KBM-7 (cell line): ENCODE measurements around the gene CASP8.
"Not testable (repeated sequence)": the region's sequence is repeated elsewhere in the genome, so short reads cannot be mapped to it uniquely, and the experiment has no call there.

Experiments used
- DNase-seq: peaks from one replicate; pipeline ENCODE4 v3.0.0-alpha.2; 2015
- in situ Hi-C: fragments of 300-500 bp; cut with MboI; formaldehyde crosslinking; loops from 2 replicates; pipeline ENCODE4 v1.14.3; 2020; ENCODE audit warnings: low sequenced_read_pairs, low pct_unique_long_range_greater_than_20kb, mixed read lengths

The CASP8 gene

DNA sequence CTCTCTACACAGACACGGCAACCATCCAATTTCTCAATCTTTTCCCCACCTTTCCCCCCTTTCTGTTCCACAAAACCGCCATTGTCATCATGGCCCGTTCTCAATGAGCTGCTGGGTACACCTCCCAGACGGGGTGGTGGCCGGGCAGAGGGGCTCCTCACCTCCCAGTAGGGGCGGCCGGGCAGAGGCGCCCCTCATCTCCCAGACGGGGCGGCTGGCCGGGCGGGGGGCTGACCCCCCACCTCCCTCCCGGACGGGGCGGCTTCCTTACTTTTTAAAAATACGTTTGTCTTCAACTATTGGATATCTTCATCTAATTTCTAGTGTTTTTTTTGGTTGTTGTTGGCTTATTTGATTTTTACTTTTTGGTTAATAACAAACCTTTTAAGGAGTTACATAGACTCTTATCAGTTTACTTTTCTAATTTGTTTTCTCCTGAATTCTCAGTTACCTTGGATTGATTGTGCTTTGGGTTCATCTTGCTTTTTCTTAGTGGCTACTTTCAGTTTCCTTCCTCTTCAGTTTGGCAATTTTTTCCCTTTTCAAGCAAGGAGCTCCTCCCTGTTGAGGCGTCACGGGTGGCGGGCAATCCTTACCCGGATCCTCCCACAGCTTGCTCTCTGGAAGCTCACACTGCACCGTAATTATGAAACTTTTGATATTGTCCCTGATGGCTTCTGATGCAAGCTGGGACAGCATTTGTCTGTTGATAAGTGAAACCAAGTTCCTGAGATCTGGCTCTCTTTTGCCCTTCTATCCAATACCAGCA, 21.0 kb upstream of the CASP8 start:
- peak; percentile 58 for DNase-seq
- in situ Hi-C loops: not testable (repeated sequence)

DNA sequence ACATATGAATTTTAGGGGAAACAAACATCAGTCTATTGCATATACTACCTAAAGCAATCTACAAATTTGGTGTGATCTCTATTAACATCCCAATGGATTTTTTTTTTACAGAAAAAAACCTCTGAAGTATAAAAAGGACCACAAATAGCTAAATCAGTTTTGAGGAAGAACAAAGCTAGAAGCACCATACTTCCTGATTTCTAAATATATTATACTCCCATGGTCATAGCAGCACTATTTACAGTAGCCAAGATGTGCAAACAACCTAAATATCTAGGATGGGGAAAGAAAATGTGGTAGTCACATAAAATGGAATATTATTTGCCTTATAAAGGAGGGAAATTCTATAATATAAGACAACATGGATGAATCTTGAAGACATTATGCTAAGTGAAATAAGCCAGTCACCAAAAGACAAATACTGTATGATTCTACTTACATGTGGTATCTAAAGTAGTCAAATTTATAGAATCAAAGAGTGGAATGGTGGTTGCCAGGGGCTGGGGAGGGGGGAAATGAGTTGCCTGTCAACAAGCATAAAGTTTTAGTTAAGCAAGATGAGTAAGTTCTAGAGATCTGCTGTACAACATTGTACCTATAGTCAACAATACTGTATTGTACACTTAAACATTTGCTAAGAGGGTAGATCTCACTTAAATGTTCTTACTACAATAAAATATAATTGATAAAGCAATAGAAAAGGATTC, 17.6 kb upstream of the CASP8 start:
- DNase-seq: no peak
- in situ Hi-C loops: no loop called here

DNA sequence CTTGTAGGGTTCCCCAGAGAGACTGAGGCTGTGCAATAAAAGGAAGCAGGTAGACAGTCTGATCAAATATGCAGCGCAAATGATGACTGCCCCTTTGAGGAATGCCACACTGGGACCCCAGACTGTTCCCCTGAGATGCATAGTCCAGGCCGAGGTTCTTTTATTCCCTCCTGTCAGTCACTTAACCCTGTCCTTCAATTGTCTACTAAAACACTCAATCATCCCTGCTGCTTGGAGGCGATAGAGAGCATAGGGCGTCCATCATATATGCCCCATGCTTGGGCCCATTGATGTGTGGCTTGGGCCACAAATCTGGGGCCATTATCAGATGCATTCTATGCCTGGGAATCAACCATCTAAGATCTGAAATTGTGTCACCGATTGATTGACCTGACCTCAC, 15.5 kb upstream of the CASP8 start:
- in situ Hi-C loops: no loop called here
- no peak for DNase-seq

DNA sequence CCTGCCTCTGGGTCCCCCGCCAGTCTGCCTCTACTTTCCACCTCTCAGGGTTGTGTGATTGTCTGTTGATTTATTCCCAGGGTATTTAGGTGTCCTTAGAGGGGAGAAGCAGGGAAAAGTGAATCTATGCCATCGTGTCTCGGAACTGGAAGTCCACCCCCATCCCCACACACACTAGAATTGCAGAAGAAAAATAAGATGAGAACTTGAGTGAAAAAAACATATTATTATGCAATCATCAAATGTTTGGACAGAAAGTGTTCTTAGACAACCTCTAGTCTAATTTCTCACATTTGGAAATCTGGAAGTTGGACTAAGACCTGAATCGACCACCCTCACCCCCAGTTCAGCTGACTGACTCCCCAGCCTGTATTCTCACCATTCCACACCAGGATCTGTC, 14.1 kb upstream of the CASP8 start:
- in situ Hi-C loops: no loop called here
- DNase-seq: no peak

DNA sequence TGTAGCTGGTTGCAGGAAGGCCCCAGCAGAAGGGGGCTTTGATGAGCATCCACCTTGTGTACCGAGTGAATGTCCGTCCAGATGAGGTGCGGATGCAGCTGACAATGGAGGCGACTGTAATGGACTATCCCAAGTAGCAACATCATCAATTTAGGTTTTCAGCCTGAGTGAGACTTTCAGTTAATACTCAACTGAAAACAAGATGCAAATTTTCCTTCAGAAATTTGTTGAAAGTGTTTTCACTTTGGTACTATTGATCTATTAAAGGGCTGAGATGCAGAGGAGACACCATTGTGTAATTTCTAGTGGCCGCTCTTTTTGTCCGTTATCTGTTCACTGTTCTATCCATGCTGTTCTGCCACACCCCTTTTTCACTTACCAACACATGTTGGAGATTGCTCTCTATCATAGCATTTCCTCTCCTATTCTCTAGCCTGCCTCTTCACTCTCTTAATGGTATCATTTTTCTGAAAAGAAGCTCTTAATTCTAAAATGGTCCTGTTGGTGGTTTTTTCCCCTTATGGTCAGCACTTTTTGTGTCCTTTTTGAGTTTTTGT, 12.0 kb upstream of the CASP8 start:
- no peak for DNase-seq
- in situ Hi-C loops: no loop called here

DNA sequence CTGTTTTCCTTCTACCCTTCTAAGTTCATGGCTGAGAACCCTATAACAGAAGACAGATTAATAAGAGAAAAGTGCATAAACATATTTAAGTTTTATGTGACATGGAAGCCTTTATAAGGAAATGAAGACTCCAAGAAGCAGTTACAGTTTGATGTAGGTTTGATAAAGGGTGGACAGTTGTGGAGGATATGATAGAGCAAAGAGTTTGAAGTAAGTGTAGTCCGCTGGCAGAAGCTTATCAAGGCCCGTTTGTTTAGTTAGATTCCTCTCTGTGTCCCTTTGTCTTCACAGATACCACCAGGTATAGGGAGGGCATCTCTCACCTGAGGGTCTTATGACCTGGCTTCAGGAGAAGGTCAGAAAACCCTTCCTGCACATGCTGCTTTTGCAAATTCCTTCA, 10.4 kb upstream of the CASP8 start:
- in situ Hi-C loops: loop anchor here (25.0 kb wide), 1 partner anchor 112 kb away; the partner anchor contains the start of gene FLACC1
- no peak for DNase-seq

DNA sequence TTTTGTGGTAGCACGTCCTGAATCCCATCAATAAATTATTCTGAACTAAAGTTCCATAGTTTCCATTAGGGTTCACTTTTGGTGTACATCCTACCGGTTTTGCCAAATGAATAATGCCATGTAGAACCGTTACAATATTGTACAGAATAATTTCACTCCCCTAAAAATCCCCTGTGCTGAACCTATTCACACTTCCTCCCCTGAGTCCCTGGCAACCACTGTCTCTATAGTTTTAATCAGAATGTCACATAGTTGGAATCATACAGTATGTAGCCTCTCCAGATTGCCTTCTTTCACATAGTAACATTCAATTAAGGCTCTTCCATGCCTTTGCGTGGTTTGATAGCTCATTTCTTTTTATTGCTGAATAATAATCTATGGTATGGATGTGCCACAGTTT, 9.6 kb upstream of the CASP8 start:
- no peak for DNase-seq
- in situ Hi-C loops: loop anchor here (25.0 kb wide), 1 partner anchor 112 kb away; the partner anchor contains the start of gene FLACC1

DNA sequence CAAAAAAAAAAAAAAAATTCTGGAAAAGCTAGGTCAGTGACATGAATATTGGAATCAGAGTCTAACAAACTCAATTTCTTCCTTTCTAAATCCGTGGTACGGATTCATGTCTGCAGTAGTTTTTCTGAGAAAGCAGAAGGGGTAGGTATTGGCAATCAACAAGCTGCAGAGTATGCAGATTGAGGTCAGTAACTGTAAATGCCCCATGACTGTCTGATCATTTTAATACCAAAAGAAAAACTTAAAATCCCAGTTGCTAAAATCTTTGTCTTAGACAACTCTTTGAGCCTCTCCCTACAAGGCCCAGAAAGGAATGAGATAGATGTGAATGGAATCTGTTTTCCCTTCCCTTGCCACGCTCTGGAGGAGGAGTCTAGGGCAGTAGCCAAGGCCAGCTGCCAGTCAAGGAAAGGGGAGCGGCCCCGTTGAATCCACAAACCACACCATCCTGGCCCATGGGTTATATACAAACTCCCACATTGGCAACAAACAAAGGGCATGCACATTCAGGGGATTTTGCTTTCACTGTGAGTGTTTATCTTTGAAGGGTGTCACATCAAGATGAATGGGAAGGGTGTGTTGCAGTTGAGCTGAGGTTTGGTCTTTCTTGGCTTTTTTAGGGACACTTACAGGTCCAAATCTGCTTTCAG, 6.1 kb upstream of the CASP8 start:
- DNase-seq: peak; percentile 70
- in situ Hi-C loops: loop anchor here (25.0 kb wide), 1 partner anchor 108 kb away; the partner anchor contains the start of gene FLACC1

DNA sequence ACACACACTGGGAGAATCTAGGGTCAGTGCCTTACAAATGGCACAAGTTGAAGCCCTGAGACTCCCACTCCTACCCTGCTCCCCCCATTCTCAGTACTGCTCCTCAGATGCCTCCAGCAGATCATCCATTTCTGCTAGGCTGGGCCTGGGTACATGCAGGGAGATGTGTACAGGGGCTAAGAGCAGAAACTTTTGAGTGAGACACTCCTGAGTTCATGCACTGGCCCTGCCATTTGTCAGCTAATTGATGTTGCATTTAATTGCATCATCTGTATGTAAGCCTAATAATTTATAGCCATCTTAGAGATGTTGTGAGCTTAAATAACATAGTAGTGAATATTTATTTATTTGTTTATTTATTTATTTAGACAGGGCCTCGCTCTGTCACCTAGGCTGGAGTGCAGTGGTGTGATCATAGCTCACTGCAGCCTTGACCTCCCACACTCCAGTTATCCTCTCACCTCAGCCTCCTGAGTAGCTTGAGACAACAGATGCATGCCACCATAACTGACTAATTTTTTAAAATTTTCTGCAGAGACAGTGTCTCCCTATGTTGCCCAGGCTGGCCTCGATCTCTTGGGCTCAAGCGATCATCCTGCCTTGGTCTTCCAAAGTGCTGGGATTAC, 4.8 kb upstream of the CASP8 start:
- no peak for DNase-seq
- in situ Hi-C loops: loop anchor here (25.0 kb wide), 1 partner anchor 107 kb away; the partner anchor contains the start of gene FLACC1

DNA sequence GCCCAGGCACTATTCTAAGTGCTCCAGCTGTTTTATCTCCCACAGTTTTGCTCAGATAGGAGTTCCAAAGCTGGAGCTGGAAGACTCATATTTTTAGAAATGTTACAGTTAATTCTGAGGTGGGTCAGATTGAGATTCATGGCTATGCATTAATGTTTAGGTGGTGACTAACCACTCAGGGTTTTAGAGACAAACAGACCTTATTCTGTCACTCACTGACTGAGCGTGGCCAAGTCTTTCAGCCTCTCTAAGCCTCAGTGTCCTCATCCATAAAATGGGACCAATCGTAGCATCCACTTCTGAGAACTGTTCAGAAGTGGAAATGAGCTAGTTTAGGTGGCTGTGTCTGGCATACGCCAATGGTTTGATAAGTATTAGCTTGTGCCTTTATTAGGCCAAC, 4.3 kb upstream of the CASP8 start:
- in situ Hi-C loops: loop anchor here (25.0 kb wide), 1 partner anchor 106 kb away; the partner anchor contains the start of gene FLACC1
- DNase-seq: no peak

DNA sequence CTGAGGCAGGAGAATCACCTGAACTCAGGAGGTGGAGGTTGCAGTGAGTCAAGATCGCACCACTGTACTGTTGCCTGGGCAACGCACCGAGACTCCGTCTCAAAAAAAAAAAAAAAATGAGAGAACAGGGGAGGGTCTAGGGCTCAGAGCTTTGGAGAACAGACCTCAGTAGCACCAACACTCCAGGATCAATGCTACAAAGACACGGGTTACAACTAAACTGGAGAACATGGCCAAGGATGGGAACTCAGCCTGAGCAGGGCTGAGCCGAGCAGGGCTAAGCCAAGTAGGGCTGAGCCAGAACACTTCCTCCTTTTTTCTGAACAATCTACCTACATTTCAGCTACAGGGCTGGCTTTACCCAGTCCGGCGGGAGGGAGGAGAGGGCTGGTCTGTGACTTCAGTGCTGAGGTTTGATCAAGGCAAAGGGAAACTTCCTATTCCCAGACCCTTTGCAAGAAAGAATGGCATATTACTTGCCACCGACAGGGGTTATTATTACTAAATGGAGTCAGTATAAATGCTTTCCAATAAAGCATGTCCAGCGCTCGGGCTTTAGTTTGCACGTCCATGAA, 2.9 kb upstream of the CASP8 start:
- in situ Hi-C loops: loop anchor here (25.0 kb wide), 1 partner anchor 105 kb away; the partner anchor contains the start of gene FLACC1
- DNase-seq: peak; percentile 94

DNA sequence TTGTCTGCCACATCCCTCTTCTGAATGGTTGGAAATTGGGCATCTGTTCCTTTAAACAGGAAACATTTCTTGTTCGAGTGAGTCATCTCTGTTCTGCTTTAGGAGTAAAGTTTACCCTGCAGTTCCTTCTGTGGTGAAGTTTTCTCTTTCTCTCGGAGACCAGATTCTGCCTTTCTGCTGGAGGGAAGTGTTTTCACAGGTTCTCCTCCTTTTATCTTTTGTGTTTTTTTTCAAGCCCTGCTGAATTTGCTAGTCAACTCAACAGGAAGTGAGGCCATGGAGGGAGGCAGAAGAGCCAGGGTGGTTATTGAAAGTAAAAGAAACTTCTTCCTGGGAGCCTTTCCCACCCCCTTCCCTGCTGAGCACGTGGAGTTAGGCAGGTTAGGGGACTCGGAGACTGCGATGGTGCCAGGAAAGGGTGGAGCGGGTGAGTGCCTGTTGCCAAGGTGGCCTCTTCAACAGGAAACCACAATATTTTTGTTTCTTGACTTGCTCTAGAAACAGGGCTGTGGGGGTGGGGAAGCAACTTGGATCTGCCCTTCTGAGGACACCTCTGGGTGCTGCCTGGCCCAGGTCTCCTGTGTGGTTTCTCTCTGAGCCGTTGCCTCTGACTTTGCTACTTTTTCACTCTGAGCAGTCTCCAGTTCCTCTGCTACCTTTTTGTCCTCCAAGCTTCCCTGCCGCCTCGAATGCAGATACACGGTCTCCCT, 2.2 kb upstream of the CASP8 start:
- peak; percentile 97 for DNase-seq
- in situ Hi-C loops: loop anchor here (25.0 kb wide), 1 partner anchor 104 kb away; the partner anchor contains the start of gene FLACC1

DNA sequence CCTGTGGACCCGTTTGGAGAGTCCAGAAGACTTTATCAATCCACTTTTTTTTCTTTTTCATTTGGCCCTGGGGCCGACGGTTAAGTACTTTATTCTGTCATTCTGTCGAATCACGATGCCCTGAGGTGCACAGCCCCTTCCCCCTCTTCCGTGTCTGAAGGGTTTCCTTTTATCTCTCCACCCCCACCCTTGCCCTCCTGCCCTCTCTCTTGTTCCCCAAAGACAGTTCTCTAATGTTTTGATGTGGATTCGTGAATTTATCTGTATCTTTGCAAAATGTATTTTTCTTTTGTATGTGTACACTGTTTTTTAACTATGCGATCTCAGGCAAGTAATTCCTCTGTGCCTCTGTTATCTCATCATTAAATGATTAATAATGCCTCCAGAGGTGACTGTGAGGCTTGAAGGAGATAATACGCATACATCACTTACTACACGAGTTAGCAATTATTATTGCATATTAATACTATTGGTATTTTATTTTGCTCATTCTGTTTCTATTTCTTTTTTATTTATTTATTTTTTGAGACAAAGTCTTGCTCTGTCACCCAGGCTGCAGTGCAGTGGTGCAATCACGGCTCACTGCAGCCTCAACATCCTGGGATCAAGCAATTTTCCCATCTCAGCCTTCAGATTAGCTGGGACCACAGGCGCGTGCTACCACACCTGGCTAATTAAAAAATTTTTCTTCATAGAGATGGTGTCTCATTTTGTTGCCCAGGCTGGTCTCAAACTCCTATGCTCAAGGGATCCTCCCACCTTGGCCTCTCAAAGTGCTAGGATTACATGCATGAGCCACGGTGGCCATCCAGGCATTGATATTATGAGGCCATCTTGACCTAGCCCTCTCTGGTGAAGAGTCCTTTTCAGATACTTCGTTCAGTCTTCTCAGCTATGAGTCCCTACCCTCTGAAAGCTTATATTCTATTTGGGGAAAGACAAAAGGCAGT, 1.4 kb upstream of the CASP8 start:
- DNase-seq: no peak
- in situ Hi-C loops: loop anchor here (25.0 kb wide), 1 partner anchor 103 kb away; the partner anchor contains the start of gene FLACC1

DNA sequence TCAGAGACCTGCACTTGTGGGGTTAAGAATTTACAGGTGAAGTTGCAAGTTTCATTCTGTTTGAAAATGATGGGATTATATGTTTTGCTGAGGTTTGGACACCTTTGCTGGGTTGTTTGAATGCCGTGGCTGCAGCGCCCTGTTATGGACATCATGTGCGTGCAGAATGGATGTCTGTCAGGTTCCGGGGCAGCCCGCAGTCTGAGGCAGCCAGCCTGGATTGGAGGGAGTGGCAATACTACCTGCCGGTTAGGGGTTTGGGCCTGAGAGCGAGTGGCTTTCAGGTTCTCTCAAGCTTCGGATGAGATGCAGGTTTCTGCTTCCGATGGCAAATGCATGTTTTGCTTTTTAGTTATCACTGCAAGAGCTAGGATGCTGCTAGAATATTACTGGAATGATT, 1.1 kb downstream of the CASP8 start:
- peak; percentile 63 for DNase-seq
- in situ Hi-C loops: loop anchor here (25.0 kb wide), 1 partner anchor 101 kb away; the partner anchor contains the start of gene FLACC1

DNA sequence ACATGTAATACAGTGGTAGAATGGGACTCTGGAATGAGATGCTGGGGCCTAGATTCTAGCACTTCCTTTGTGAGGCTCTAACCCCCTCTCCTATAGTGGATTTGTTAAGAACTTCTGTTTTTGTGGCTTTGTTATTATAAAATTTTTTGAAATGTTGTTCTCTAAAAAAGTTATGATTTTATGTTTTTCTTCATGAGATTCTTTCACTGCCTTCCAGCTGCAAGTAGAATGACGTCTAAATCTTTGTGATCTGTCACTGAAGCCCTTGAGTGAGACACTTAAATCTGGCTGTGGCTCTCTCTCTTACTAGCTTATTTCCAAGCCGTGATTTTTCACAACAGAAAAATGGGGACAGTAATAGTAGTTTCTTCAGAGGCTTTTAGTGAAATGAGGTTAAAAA, 1.6 kb downstream of the CASP8 start:
- in situ Hi-C loops: loop anchor here (25.0 kb wide), 1 partner anchor 100 kb away; the partner anchor contains the start of gene FLACC1
- peak; percentile 46 for DNase-seq

DNA sequence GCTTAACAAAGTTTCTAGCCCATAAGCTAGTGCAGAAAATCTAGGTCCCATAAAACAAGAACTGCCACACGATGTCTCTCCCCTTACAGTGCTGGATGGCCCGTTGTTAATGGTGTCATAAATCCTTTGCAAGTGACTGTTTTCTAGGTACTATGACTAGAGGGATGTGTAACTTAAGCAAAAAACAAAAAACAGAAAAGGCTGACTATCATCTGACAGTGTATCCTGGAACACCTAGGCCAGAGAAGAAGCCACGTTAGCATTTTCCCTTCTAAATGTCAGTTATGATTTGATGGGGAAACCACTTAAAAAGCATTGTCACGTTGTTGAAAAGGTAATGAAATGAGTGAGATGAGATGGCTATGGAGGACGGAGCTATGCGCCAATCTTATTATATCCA, 2.4 kb downstream of the CASP8 start:
- peak; percentile 45 for DNase-seq
- in situ Hi-C loops: loop anchor here (25.0 kb wide), 1 partner anchor 100 kb away; the partner anchor contains the start of gene FLACC1

DNA sequence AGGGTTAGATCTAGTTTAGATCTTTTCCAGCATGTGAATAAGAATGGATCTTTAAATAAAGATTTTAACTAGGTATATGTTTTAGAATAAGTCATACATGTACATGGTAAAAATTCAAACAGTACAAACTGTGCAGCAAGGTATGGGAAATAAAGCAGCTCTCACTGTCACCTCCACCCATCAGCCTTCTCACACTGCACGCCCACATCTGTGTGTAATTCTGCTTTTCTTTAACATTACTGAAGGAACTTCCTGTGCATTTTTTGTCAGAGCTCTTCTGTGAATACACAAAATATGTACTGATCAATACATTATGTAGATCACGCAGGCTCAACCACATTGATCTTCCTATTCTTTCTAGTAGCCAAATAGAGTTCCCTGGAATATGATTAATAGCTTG, 3.4 kb downstream of the CASP8 start:
- DNase-seq: no peak
- in situ Hi-C loops: loop anchor here (25.0 kb wide), 1 partner anchor 99 kb away; the partner anchor contains the start of gene FLACC1
